Loucy (cell line): ENCODE measurements around the gene MYH9.

Experiments
- H2AFZ ChIP-seq: fragments of 200-600 bp; sonication (generic); 2 replicates; pipeline ENCODE4 v1.6.0; 2016; ENCODE audit warnings: antibody characterized with exemption, mild to moderate bottlenecking, low read length, moderate library complexity
- H3F3A ChIP-seq: fragments of 200-600 bp; 2 replicates; pipeline ENCODE4 v1.6.0; 2016; ENCODE audit warnings: antibody characterized with exemption, low read depth, mild to moderate bottlenecking
- H3K27me3 ChIP-seq: fragments of 200-600 bp; sonication (generic); 2 replicates; pipeline ENCODE4 v1.6.1; 2014; ENCODE audit warnings: low read length, mild to moderate bottlenecking; ENCODE audit not compliant: insufficient read depth, poor library complexity, severe bottlenecking
- H3K36me3 ChIP-seq: fragments of 200-600 bp; sonication (generic); 2 replicates; pipeline ENCODE4 v1.6.1; 2016; ENCODE audit warnings: low read length; ENCODE audit not compliant: insufficient read depth
- H3K4me1 ChIP-seq: fragments of 200-600 bp; sonication (generic); 2 replicates; pipeline ENCODE4 v1.5.1; 2014; ENCODE audit warnings: low read length, mild to moderate bottlenecking; ENCODE audit not compliant: insufficient read depth, poor library complexity, severe bottlenecking
- H3K4me2 ChIP-seq: fragments of 200-600 bp; sonication (generic); 2 replicates; pipeline ENCODE4 v1.6.0; 2014; ENCODE audit warnings: antibody characterized with exemption, low read length, low read depth, mild to moderate bottlenecking; ENCODE audit not compliant: poor library complexity, severe bottlenecking
- H3K4me3 ChIP-seq: fragments of 200-600 bp; sonication (generic); 2 replicates; pipeline ENCODE4 v1.5.1; 2014; ENCODE audit warnings: low read length, mild to moderate bottlenecking, mixed read lengths; ENCODE audit not compliant: poor library complexity, severe bottlenecking
- H3K79me2 ChIP-seq: fragments of 200-600 bp; sonication (generic); 2 replicates; pipeline ENCODE4 v1.6.1; 2014; ENCODE audit warnings: low read length; ENCODE audit not compliant: insufficient read depth
- H3K9ac ChIP-seq: fragments of 200-600 bp; sonication (generic); 2 replicates; pipeline ENCODE4 v1.6.0; 2014; ENCODE audit warnings: mild to moderate bottlenecking, low read depth, low read length, moderate library complexity; ENCODE audit not compliant: poor library complexity, severe bottlenecking
- H3K9me2 ChIP-seq: fragments of 200-600 bp; sonication (generic); replicated peaks from 2 replicates; pipeline ENCODE4 v1.6.1; 2016; ENCODE audit warnings: low read depth, low read length, mixed read lengths
- H3K9me3 ChIP-seq: fragments of 200-600 bp; sonication (generic); 2 replicates; pipeline ENCODE4 v1.6.1; 2014; ENCODE audit warnings: mild to moderate bottlenecking, antibody characterized with exemption, low read length, low read depth; ENCODE audit not compliant: insufficient read depth
- H4K20me1 ChIP-seq: fragments of 200-600 bp; sonication (generic); 2 replicates; pipeline ENCODE4 v1.6.0; 2014; ENCODE audit warnings: antibody characterized with exemption, low read length, mild to moderate bottlenecking; ENCODE audit not compliant: insufficient read depth, poor library complexity, severe bottlenecking
- CTCF ChIP-seq: fragments of 200-600 bp; sonication (generic); conservative IDR thresholded peaks from 2 replicates; pipeline ENCODE4 v1.5.1; 2014; ENCODE audit warnings: mild to moderate bottlenecking, antibody characterized with exemption, low read length
- EZH2phosphoT487 ChIP-seq: fragments of 200-600 bp; IDR thresholded peaks from 2 replicates; pipeline ENCODE4 v1.6.1; 2018; ENCODE audit warnings: antibody characterized with exemption, mild to moderate bottlenecking, moderate library complexity, borderline replicate concordance

The MYH9 gene

GRCh38 chr22:36331306-36331911 is 56.4 kb downstream of the MYH9 start:
- Histone ChIP-seq H4K20me1 (peaks cover 25% of the 10 kb centered on the region), H3K4me1 (peaks cover 70% of the 10 kb centered on the region), H3K4me3 (peak overlapping the region; percentile 74)

GRCh38 chr22:36330655-36331305 is 57.0 kb downstream of the MYH9 start:
- Histone ChIP-seq H3K4me1 (peaks cover 70% of the 10 kb centered on the region), H3K79me2 (peaks cover 96% of the 10 kb centered on the region)
- TF ChIP-seq CTCF, result no peak
- no peak for TF ChIP-seq EZH2phosphoT487

More at GRCh38 chr22:36331306-36331911, 56.4 kb downstream of the MYH9 start:
- TF ChIP-seq EZH2phosphoT487 (no peak), CTCF (0 out of 2 replicates have a peak, but pooled peaks have one; percentile 11)
- Histone ChIP-seq H3K36me3 (peaks cover 73% of the 10 kb centered on the region), H3K4me2 (peak overlapping the region; percentile 94), H3K79me2 (peaks cover 96% of the 10 kb centered on the region), H3K27me3 (no peaks in the 10 kb centered on the region), H3F3A (peaks cover 27% of the 10 kb centered on the region), H2AFZ (no peak overlapping the region), H3K9me2 (no peaks in the 10 kb centered on the region), H3K9me3 (no peaks in the 10 kb centered on the region), H3K9ac (peak overlapping the region; percentile 96)

GRCh38 chr22:36330127-36330526 is 57.6 kb downstream of the MYH9 start:
- H3K4me1 ChIP-seq, result peaks cover 70% of the 10 kb centered on the region
- peaks cover 12% of the 10 kb centered on the region for H4K20me1 ChIP-seq
- H3F3A ChIP-seq, result peaks cover 27% of the 10 kb centered on the region
- H3K4me2 ChIP-seq, result peak overlapping the region; percentile 94
- H3K9me2 ChIP-seq, result no peaks in the 10 kb centered on the region
- no peak overlapping the region for H2AFZ ChIP-seq
- peak overlapping the region; percentile 74 for H3K4me3 ChIP-seq
- no peak for TF ChIP-seq EZH2phosphoT487
- no peak for TF ChIP-seq CTCF
- H3K9me3 ChIP-seq, result no peaks in the 10 kb centered on the region
- peaks cover 73% of the 10 kb centered on the region for H3K36me3 ChIP-seq
- peak overlapping the region; percentile 96 for H3K9ac ChIP-seq
- no peaks in the 10 kb centered on the region for H3K27me3 ChIP-seq
- H3K79me2 ChIP-seq, result peaks cover 96% of the 10 kb centered on the region

More at GRCh38 chr22:36330655-36331305, 57.0 kb downstream of the MYH9 start:
- Histone ChIP-seq H3K9me3 (no peaks in the 10 kb centered on the region), H3F3A (peaks cover 27% of the 10 kb centered on the region), H3K4me3 (peak overlapping the region; percentile 74), H3K9ac (peak overlapping the region; percentile 96), H4K20me1 (peaks cover 19% of the 10 kb centered on the region), H3K27me3 (no peaks in the 10 kb centered on the region), H3K36me3 (peaks cover 73% of the 10 kb centered on the region), H2AFZ (no peak overlapping the region), H3K9me2 (no peaks in the 10 kb centered on the region), H3K4me2 (peak overlapping the region; percentile 94)
